Activated T-cell treated with anti-CD3 and anti-CD28 coated beads, Interleukin-2, amount 50 U/mL, for 1 hour (primary cell): ENCODE measurements around the gene TRUB2.

Source experiments
- DNase-seq: peaks from one replicate; pipeline ENCODE4 v3.0.0-alpha.2; 2020

The TRUB2 gene

GRCh38 chr9:128260340-128260739, 61.9 kb downstream of the TRUB2 start:
- DNase-seq = no peak

GRCh38 chr9:128259156-128259555, 63.1 kb downstream of the TRUB2 start:
- no peak for DNase-seq

- DNase-seq = no peak
Observed at GRCh38 chr9:128258326-128258725, 63.9 kb downstream of the TRUB2 start.

GRCh38 chr9:128257907-128258306, 64.3 kb downstream of the TRUB2 start:
- no peak for DNase-seq

GRCh38 chr9:128257086-128257825, 65.0 kb downstream of the TRUB2 start:
- DNase-seq = no peak
